WTC11 (cell line): ENCODE results near the gene CHAC1. TPM values are rescaled to one million over a fixed set of nuclear protein-coding genes. Genes with fewer than 3 reads are reported as not detected.

ENCODE experiments used
- total RNA-seq: library from RNA; stranded (reverse); gene quantifications from 3 replicates; pipeline ENCODE4 v1.2.3, GENCODE V29; 2021

CHAC1 gene
- total RNA-seq, 1 experiment from 2014 or later: 31.0 TPM

Other genes with a start within 250 kb of the CHAC1 start
- 21.7 to 25.9 TPM (median 22.8 TPM) in 3 replicates for gene RMDN3, start 198.2 kb upstream of the CHAC1 start, total RNA-seq
- 42.3 to 63.8 TPM (median 62.9 TPM) in 3 replicates for gene GCHFR, start 189.4 kb upstream of the CHAC1 start, total RNA-seq
- 0.46 to 0.92 TPM (median 0.72 TPM) in 3 replicates for gene C15orf62, start 183.5 kb upstream of the CHAC1 start, total RNA-seq
- 17.3 to 18.9 TPM (median 17.6 TPM) in 3 replicates for gene ZFYVE19, start 146.4 kb upstream of the CHAC1 start, total RNA-seq
- gene DNAJC17, start 146.0 kb upstream of the CHAC1 start, total RNA-seq: 49.8 to 53.0 TPM (median 50.2 TPM) in 3 replicates
- gene PPP1R14D, start 124.8 kb upstream of the CHAC1 start, total RNA-seq: 0.25 TPM in 1 of 3 replicates, not detected in the others
- 140 to 153 TPM (median 144 TPM) in 3 replicates for gene SPINT1, start 109.4 kb upstream of the CHAC1 start, total RNA-seq
- 5.0 to 5.4 TPM (median 5.1 TPM) in 3 replicates for gene RHOV, start 79.2 kb upstream of the CHAC1 start, total RNA-seq
- 22.0 to 27.3 TPM (median 24.1 TPM) in 3 replicates for gene VPS18, start 59.0 kb upstream of the CHAC1 start, total RNA-seq
- 0.94 to 1.6 TPM (median 1.1 TPM) in 3 replicates for gene DLL4, start 24.1 kb upstream of the CHAC1 start, total RNA-seq
- gene INO80, start 162.8 kb downstream of the CHAC1 start, total RNA-seq: 19.5 to 20.9 TPM (median 20.6 TPM) in 3 replicates